ENCODE measurements around the gene NR2F2. TPM values are rescaled to one million over a fixed set of nuclear protein-coding genes. Genes with fewer than 3 reads are reported as not detected.

NR2F2 gene
- total RNA-seq, 1 donor from 2014 or later = 32.1 TPM

- DNase-seq (ENCODE audit: low spot score) = peak; percentile 59
- peak overlapping the region; percentile 96 for H3K4me3 Mint-ChIP-seq
- Histone ChIP-seq H3K4me2 (peak overlapping the region; percentile 98), H3F3A (ENCODE audit: low read depth) (peaks cover 75% of the 10 kb centered on the region), H3K27ac (peak overlapping the region; percentile 38), H3K4me3 (peak overlapping the region; percentile 92), H2AFZ (replicated peaks) (no peak overlapping the region), H3K36me3 (peaks cover 21% of the 10 kb centered on the region), H3K4me1 (peaks cover 36% of the 10 kb centered on the region), H3K9ac (no peak overlapping the region), H4K20me1 (ENCODE audit: low read depth) (peaks cover 91% of the 10 kb centered on the region), H3K79me2 (ENCODE audit: low read depth) (peaks cover 98% of the 10 kb centered on the region), H3K27me3 (peaks cover 37% of the 10 kb centered on the region), H3K9me3 (ENCODE audit: low read depth) (no peaks in the 10 kb centered on the region)
- H3K4me1 Mint-ChIP-seq = peaks cover 42% of the 10 kb centered on the region
- H3K36me3 Mint-ChIP-seq = peaks cover 65% of the 10 kb centered on the region
- H3K9me3 Mint-ChIP-seq = peaks cover 4% of the 10 kb centered on the region
- peaks cover 25% of the 10 kb centered on the region for H3K27me3 Mint-ChIP-seq (ENCODE audit: insufficient read depth, low read depth)
- peak overlapping the region; percentile 88 for H3K27ac Mint-ChIP-seq
- TF ChIP-seq EZH2phosphoT487 (IDR thresholded peaks at IDR 0.05) (no peak), EZH2 (IDR thresholded peaks at IDR 0.05) (no peak)
- TF ChIP-seq, protein P1, sequence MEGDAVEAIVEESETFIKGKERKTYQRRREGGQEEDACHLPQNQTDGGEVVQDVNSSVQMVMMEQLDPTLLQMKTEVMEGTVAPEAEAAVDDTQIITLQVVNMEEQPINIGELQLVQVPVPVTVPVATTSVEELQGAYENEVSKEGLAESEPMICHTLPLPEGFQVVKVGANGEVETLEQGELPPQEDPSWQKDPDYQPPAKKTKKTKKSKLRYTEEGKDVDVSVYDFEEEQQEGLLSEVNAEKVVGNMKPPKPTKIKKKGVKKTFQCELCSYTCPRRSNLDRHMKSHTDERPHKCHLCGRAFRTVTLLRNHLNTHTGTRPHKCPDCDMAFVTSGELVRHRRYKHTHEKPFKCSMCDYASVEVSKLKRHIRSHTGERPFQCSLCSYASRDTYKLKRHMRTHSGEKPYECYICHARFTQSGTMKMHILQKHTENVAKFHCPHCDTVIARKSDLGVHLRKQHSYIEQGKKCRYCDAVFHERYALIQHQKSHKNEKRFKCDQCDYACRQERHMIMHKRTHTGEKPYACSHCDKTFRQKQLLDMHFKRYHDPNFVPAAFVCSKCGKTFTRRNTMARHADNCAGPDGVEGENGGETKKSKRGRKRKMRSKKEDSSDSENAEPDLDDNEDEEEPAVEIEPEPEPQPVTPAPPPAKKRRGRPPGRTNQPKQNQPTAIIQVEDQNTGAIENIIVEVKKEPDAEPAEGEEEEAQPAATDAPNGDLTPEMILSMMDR (IDR thresholded peaks at IDR 0.05) = no peak
These were observed 5.0 kb downstream of the NR2F2 start for GRCh38 chr15:96335411-96336024.

- H3K4me1 Mint-ChIP-seq = peaks cover 43% of the 10 kb centered on the region
- Histone ChIP-seq H3K36me3 (peaks cover 21% of the 10 kb centered on the region), H3K4me3 (peak overlapping the region; percentile 92), H3K9me3 (ENCODE audit: low read depth) (no peaks in the 10 kb centered on the region), H2AFZ (replicated peaks) (no peak overlapping the region), H3K27ac (peak overlapping the region; percentile 38), H3F3A (ENCODE audit: low read depth) (peaks cover 78% of the 10 kb centered on the region), H3K27me3 (peaks cover 37% of the 10 kb centered on the region), H3K9ac (no peak overlapping the region), H3K4me2 (peak overlapping the region; percentile 98), H3K4me1 (peaks cover 36% of the 10 kb centered on the region), H4K20me1 (ENCODE audit: low read depth) (peaks cover 96% of the 10 kb centered on the region), H3K79me2 (ENCODE audit: low read depth) (peaks cover 100% of the 10 kb centered on the region)
- TF ChIP-seq, protein P1 (IDR thresholded peaks at IDR 0.05) = no peak
- TF ChIP-seq EZH2phosphoT487 (IDR thresholded peaks at IDR 0.05) (no peak), EZH2 (IDR thresholded peaks at IDR 0.05) (no peak)
- H3K27ac Mint-ChIP-seq = peak overlapping the region; percentile 88
- peak; percentile 14 for DNase-seq (ENCODE audit: low spot score)
- peaks cover 24% of the 10 kb centered on the region for H3K27me3 Mint-ChIP-seq (ENCODE audit: insufficient read depth, low read depth)
- H3K9me3 Mint-ChIP-seq = peaks cover 4% of the 10 kb centered on the region
- H3K4me3 Mint-ChIP-seq = peak overlapping the region; percentile 96
- peaks cover 66% of the 10 kb centered on the region for H3K36me3 Mint-ChIP-seq
These were observed 5.7 kb downstream of the NR2F2 start for GRCh38 chr15:96336108-96336595.

GRCh38 chr15:96336596-96337364 is 6.3 kb downstream of the NR2F2 start:
- peaks cover 34% of the 10 kb centered on the region for H3K27me3 ChIP-seq
- peak overlapping the region; percentile 92 for H3K4me3 ChIP-seq

More at GRCh38 chr15:96336596-96337364, 6.3 kb downstream of the NR2F2 start:
- no peak overlapping the region for H2AFZ ChIP-seq (replicated peaks)
- H3K27ac ChIP-seq = peak overlapping the region; percentile 16
- TF ChIP-seq, protein P1 (IDR thresholded peaks at IDR 0.05) = no peak
- no peak for TF ChIP-seq EZH2 (IDR thresholded peaks at IDR 0.05)
- TF ChIP-seq EZH2phosphoT487 (IDR thresholded peaks at IDR 0.05) = no peak
- Mint-ChIP-seq H3K27ac (peak overlapping the region; percentile 88), H3K9me3 (peaks cover 2% of the 10 kb centered on the region), H3K27me3 (ENCODE audit: insufficient read depth, low read depth) (peaks cover 27% of the 10 kb centered on the region), H3K4me1 (peaks cover 47% of the 10 kb centered on the region), H3K36me3 (peaks cover 62% of the 10 kb centered on the region), H3K4me3 (peak overlapping the region; percentile 96)
- H3K9ac ChIP-seq = no peak overlapping the region
- DNase-seq (ENCODE audit: low spot score) = peak; percentile 71
- H3K79me2 ChIP-seq (ENCODE audit: low read depth) = peaks cover 100% of the 10 kb centered on the region
- peaks cover 78% of the 10 kb centered on the region for H3F3A ChIP-seq (ENCODE audit: low read depth)
- no peaks in the 10 kb centered on the region for H3K9me3 ChIP-seq (ENCODE audit: low read depth)
- H3K36me3 ChIP-seq = peaks cover 21% of the 10 kb centered on the region
- peak overlapping the region; percentile 98 for H3K4me2 ChIP-seq
- peaks cover 97% of the 10 kb centered on the region for H4K20me1 ChIP-seq (ENCODE audit: low read depth)
- peaks cover 40% of the 10 kb centered on the region for H3K4me1 ChIP-seq
